Activated T-cell treated with anti-CD3 and anti-CD28 coated beads, Interleukin-2, amount 50 U/mL, for 4 hours (primary cell): ENCODE results near the gene OTUD3. TPM values are rescaled to one million over a fixed set of nuclear protein-coding genes. Genes with fewer than 3 reads are reported as not detected.
"Not testable (repeated sequence)": the region's sequence is repeated elsewhere in the genome, so short reads cannot be mapped to it uniquely, and the experiment has no call there.

Experiments used
- ATAC-seq, 2 donors: fragments of 200-7000 bp; cut with Tn5 transposase; one replicate each; pipeline ENCODE4 v1.10.0; 2021
- DNase-seq: peaks from one replicate; pipeline ENCODE4 v3.0.0-alpha.2; 2020
- H3K27me3 Mint-ChIP-seq: one replicate; pipeline ENCODE4 v1.8.0; 2021; ENCODE audit warnings: low read depth, mixed read lengths
- H3K36me3 Mint-ChIP-seq: one replicate; pipeline ENCODE4 v1.8.0; 2022; ENCODE audit warnings: mixed read lengths; ENCODE audit not compliant: insufficient read depth
- H3K4me1 Mint-ChIP-seq: one replicate; pipeline ENCODE4 v1.8.0; 2021; ENCODE audit warnings: low read depth, mixed read lengths
- H3K4me3 Mint-ChIP-seq: one replicate; pipeline ENCODE4 v1.8.0; 2021; ENCODE audit warnings: mild to moderate bottlenecking, moderate library complexity, mixed read lengths
- H3K9me3 Mint-ChIP-seq: one replicate; pipeline ENCODE4 v1.8.0; 2021; ENCODE audit warnings: mixed read lengths
- total RNA-seq, 3 donors: library from RNA; stranded (reverse); gene quantifications; one replicate each; pipeline ENCODE4 v1.2.1, GENCODE V29; 2021

Gene OTUD3
- 1 to 10 TPM; 6.1 to 8.2 (median 7.2) TPM for total RNA-seq

- H3K9me3 Mint-ChIP-seq, result peaks cover 4% of the 10 kb centered on the region
- H3K27me3 Mint-ChIP-seq, result peaks cover 12% of the 10 kb centered on the region
Observed at GRCh38 chr1:19882111-19883071, at the start of gene OTUD3. TSS of gene OTUD3 (plus strand) at chr1:19882395. CDS start at chr1:19882514, 119 bp downstream.

GRCh38 chr1:19835578-19835977 lies 46.6 kb upstream of the OTUD3 start:
- Mint-ChIP-seq H3K4me1 (peaks cover 6% of the 10 kb centered on the region), H3K9me3 (peaks cover 4% of the 10 kb centered on the region), H3K36me3 (no peaks in the 10 kb centered on the region), H3K4me3 (no peak overlapping the region), H3K27me3 (peaks cover 40% of the 10 kb centered on the region)
- ATAC-seq (no peak), DNase-seq (no peak)

More at GRCh38 chr1:19882111-19883071, at the start of gene OTUD3:
- Mint-ChIP-seq H3K36me3 (no peaks in the 10 kb centered on the region), H3K4me3 (peak within 1 kb of the TSS; percentile 86), H3K4me1 (peaks cover 34% of the 10 kb centered on the region)
- peak; percentile 95 to 96 for ATAC-seq
- peak; percentile 91 for DNase-seq

GRCh38 chr1:19837866-19838265 lies 44.3 kb upstream of the OTUD3 start:
- no peaks in the 10 kb centered on the region for H3K36me3 Mint-ChIP-seq
- peaks cover 9% of the 10 kb centered on the region for H3K4me1 Mint-ChIP-seq
- DNase-seq (no peak), ATAC-seq (no peak)
- H3K4me3 Mint-ChIP-seq, result no peak overlapping the region
- peaks cover 18% of the 10 kb centered on the region for H3K27me3 Mint-ChIP-seq
- no peaks in the 10 kb centered on the region for H3K9me3 Mint-ChIP-seq

GRCh38 chr1:19840228-19840627 lies 42.0 kb upstream of the OTUD3 start:
- H3K9me3 Mint-ChIP-seq, result no peaks in the 10 kb centered on the region
- DNase-seq, result no peak
- H3K27me3 Mint-ChIP-seq, result peaks cover 12% of the 10 kb centered on the region
- H3K4me1 Mint-ChIP-seq, result peaks cover 9% of the 10 kb centered on the region
- no peak overlapping the region for H3K4me3 Mint-ChIP-seq
- peak; percentile 52 to 60 for ATAC-seq
- no peaks in the 10 kb centered on the region for H3K36me3 Mint-ChIP-seq

- no peak for ATAC-seq
- DNase-seq, result no peak
- H3K36me3 Mint-ChIP-seq, result no peaks in the 10 kb centered on the region
- H3K9me3 Mint-ChIP-seq, result no peaks in the 10 kb centered on the region
- H3K4me1 Mint-ChIP-seq, result peaks cover 9% of the 10 kb centered on the region
- H3K4me3 Mint-ChIP-seq, result no peak overlapping the region
- H3K27me3 Mint-ChIP-seq, result peaks cover 13% of the 10 kb centered on the region
Observed at GRCh38 chr1:19844731-19845495, 37.3 kb upstream of the OTUD3 start.

GRCh38 chr1:19845555-19845954 lies 36.6 kb upstream of the OTUD3 start:
- ATAC-seq (no peak), DNase-seq (no peak)
- Mint-ChIP-seq H3K36me3 (no peaks in the 10 kb centered on the region), H3K27me3 (peaks cover 13% of the 10 kb centered on the region), H3K9me3 (no peaks in the 10 kb centered on the region), H3K4me1 (peaks cover 3% of the 10 kb centered on the region), H3K4me3 (no peak overlapping the region)

- H3K4me1 Mint-ChIP-seq, result no peaks in the 10 kb centered on the region
- peaks cover 13% of the 10 kb centered on the region for H3K27me3 Mint-ChIP-seq
- no peaks in the 10 kb centered on the region for H3K9me3 Mint-ChIP-seq
- no peak overlapping the region for H3K4me3 Mint-ChIP-seq
- DNase-seq, result no peak
- no peaks in the 10 kb centered on the region for H3K36me3 Mint-ChIP-seq
- no peak for ATAC-seq
Observed at GRCh38 chr1:19846338-19846737, 35.9 kb upstream of the OTUD3 start.

GRCh38 chr1:19847334-19847733 lies 34.9 kb upstream of the OTUD3 start:
- H3K9me3 Mint-ChIP-seq, H3K4me3 Mint-ChIP-seq, ATAC-seq, DNase-seq, H3K36me3 Mint-ChIP-seq, H3K4me1 Mint-ChIP-seq: not testable (repeated sequence)
- peaks cover 13% of the 10 kb centered on the region for H3K27me3 Mint-ChIP-seq

GRCh38 chr1:19849307-19849706 lies 32.9 kb upstream of the OTUD3 start:
- H3K4me1 Mint-ChIP-seq, H3K36me3 Mint-ChIP-seq: not testable (repeated sequence)

GRCh38 chr1:19850214-19850613 lies 32.0 kb upstream of the OTUD3 start:
- no peaks in the 10 kb centered on the region for H3K4me1 Mint-ChIP-seq
- DNase-seq (no peak), ATAC-seq (no peak)
- no peaks in the 10 kb centered on the region for H3K9me3 Mint-ChIP-seq
- peaks cover 6% of the 10 kb centered on the region for H3K27me3 Mint-ChIP-seq
- no peaks in the 10 kb centered on the region for H3K36me3 Mint-ChIP-seq
- H3K4me3 Mint-ChIP-seq, result no peak overlapping the region

More at GRCh38 chr1:19849307-19849706, 32.9 kb upstream of the OTUD3 start:
- ATAC-seq, H3K9me3 Mint-ChIP-seq, DNase-seq, H3K4me3 Mint-ChIP-seq: not testable (repeated sequence)
- peaks cover 13% of the 10 kb centered on the region for H3K27me3 Mint-ChIP-seq

GRCh38 chr1:19852036-19852435 lies 30.2 kb upstream of the OTUD3 start:
- Mint-ChIP-seq H3K36me3 (no peaks in the 10 kb centered on the region), H3K9me3 (no peaks in the 10 kb centered on the region), H3K4me1 (no peaks in the 10 kb centered on the region), H3K27me3 (peaks cover 4% of the 10 kb centered on the region), H3K4me3 (no peak overlapping the region)
- ATAC-seq (no peak), DNase-seq (no peak)

GRCh38 chr1:19854866-19855265 lies 27.3 kb upstream of the OTUD3 start:
- no peaks in the 10 kb centered on the region for H3K4me1 Mint-ChIP-seq
- no peaks in the 10 kb centered on the region for H3K36me3 Mint-ChIP-seq
- no peak for DNase-seq
- H3K9me3 Mint-ChIP-seq, result no peaks in the 10 kb centered on the region
- ATAC-seq, result no peak
- no peak overlapping the region for H3K4me3 Mint-ChIP-seq
- peaks cover 22% of the 10 kb centered on the region for H3K27me3 Mint-ChIP-seq

GRCh38 chr1:19858893-19859292 lies 23.3 kb upstream of the OTUD3 start:
- Mint-ChIP-seq H3K4me3 (no peak overlapping the region), H3K36me3 (no peaks in the 10 kb centered on the region), H3K4me1 (no peaks in the 10 kb centered on the region), H3K27me3 (peaks cover 35% of the 10 kb centered on the region), H3K9me3 (peaks cover 6% of the 10 kb centered on the region)
- ATAC-seq (no peak), DNase-seq (no peak)

- no peak for DNase-seq
- Mint-ChIP-seq H3K4me1 (no peaks in the 10 kb centered on the region), H3K36me3 (no peaks in the 10 kb centered on the region), H3K9me3 (peaks cover 6% of the 10 kb centered on the region), H3K4me3 (no peak overlapping the region), H3K27me3 (peaks cover 43% of the 10 kb centered on the region)
- ATAC-seq, result no peak
Observed at GRCh38 chr1:19859876-19860275, 22.3 kb upstream of the OTUD3 start.
